Pancreas (tissue), 10 donors: ENCODE results near the gene METTL16. TPM values are rescaled to one million over a fixed set of nuclear protein-coding genes. Genes with fewer than 3 reads are reported as not detected.
A peak's percentile ranks its signal among the peaks of the same experiment; 100 is the strongest.

Source experiments
- ATAC-seq, 4 donors: fragments of 200-7000 bp; cut with Tn5 transposase; one replicate each; pipeline versions ENCODE4 v1.8.0 to v1.9.1; 2020; ENCODE audit warnings: mild to moderate bottlenecking in 4 of 4, moderate library complexity in 4 of 4
- DNase-seq, 6 donors: peaks; one replicate each; pipeline ENCODE4 v3.0.0-alpha.2; 2020
- FAIRE-seq: peaks from 2 replicates; lab custom pipeline; 2012; peaks lifted over from hg19 to GRCh38; lab: Jason Lieb, UNC
- H3K27ac ChIP-seq, 4 donors: fragments of 200-600 bp; sonication (generic); 1 replicate in 3 of 4; 2 replicates in 1 of 4; pipeline versions ENCODE4 v1.5.0 to v1.8.0; 2020
- H3K27me3 ChIP-seq, 4 donors: fragments of 200-600 bp; one replicate each; pipeline ENCODE4 v1.8.0; 2021
- H3K36me3 ChIP-seq, 3 donors: fragments of 200-600 bp; sonication (generic) in 1 of 3; one replicate each; pipeline versions ENCODE4 v1.5.0 to v1.8.0; 2020 to 2021
- H3K4me1 ChIP-seq, 3 donors: fragments of 200-600 bp; one replicate each; pipeline ENCODE4 v1.8.0; 2021
- H3K4me3 ChIP-seq, 4 donors: fragments of 200-600 bp; sonication (generic) in 2 of 4; one replicate each; pipeline versions ENCODE4 v1.5.0 to v1.8.0; 2020 to 2021
- H3K9me3 ChIP-seq, 4 donors: fragments of 200-600 bp; one replicate each; pipeline ENCODE4 v1.8.0; 2021
- WGBS, 2 donors: extraction: QIAGEN DNeasy Blood & Tissue Kit; methylation state at CpG; one replicate each; pipeline ENCODE4 v1.1.7; 2013; 5-methylcytosine and 5-hydroxymethylcytosine counted together
- intact Hi-C, 3 donors: fragments of 100-400 bp; cut with DNase I; formaldehyde crosslinking; loops; one replicate each; pipeline versions ENCODE4 v1.11.1 to v1.14.2; 2022
- polyA plus RNA-seq, 2 donors: library from polyadenylated mRNA; stranded (reverse); fragments of 200-250 nt; gene quantifications; one replicate each; pipeline ENCODE4 v1.2.3, GENCODE V29; 2013
- total RNA-seq, 6 donors: library from RNA; stranded (reverse); fragmentation: NEBNext Ultra II Directional in 4 of 6; extraction: Animal tissue kit (Norgen Biotek cat#: 25700) in 4 of 6; gene quantifications; one replicate each; pipeline versions ENCODE4 v1.2.1 to v1.2.4, GENCODE V29; 2021 to 2023
- TF ChIP-seq, protein P1 (sequence below), 4 donors: fragments of 200-600 bp; sonication (generic) in 3 of 4; IDR thresholded peaks; one replicate each; pipeline versions ENCODE4 v1.5.0 to v1.8.0; 2021; ENCODE audit warnings: antibody characterized with exemption in 4 of 4
- donor health status: healthy with polysubstance abuse.
- donor health status: DM: no; HTN: no; CAD: no; lungs with moderate emphysema.
- donor health status: DM: no; HTN: no; CAD: no.
- donor health status: control.
- donor health status: control.
- donor health status: Bipolar disorder and iron deficiency.
- donor health status: DM: yes; HTN: yes; CAD: no.
- donor health status: DM: no; HTN: no; CAD: no.
- donor health status: DM: no; HTN: no; CAD: no.
- donor health status: DM: yes; HTN: yes; CAD: no.

The METTL16 gene
- total and polyA plus RNA-seq, 8 donors = 9.2 to 19.6 (median 14.4) TPM

DNA sequence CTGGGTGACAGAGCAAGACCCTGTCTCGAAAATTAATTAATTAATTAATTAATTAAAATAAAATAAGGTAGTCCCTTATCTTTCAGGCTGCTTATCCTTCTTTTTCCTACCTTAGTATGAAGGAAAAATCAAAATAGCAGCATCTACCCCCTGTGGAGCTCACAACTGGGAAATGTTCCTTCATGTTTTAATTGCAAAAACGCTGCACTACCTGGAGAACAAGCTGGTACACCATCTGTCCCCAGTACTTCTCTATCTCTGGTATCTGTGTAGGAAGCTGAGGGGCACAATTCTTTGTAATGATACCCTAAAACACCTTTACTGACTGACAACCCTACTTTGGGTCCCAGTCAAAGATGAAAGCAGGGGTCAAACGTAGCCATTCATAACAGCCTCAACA is 55.7 kb downstream of the METTL16 start:
- WGBS, 2 donors = 91 to 96% methylated on average over 3 of the region's 3 CpGs
- intact Hi-C loops = no loop called here
- Histone ChIP-seq H3K36me3 (peaks cover 0 to 5% (median 0%) of the 10 kb centered on the region in 3 donors), H3K27me3 (no peaks in the 10 kb centered on the region), H3K9me3 (no peaks in the 10 kb centered on the region), H3K4me3 (no peak overlapping the region), H3K4me1 (no peaks in the 10 kb centered on the region), H3K27ac (no peak overlapping the region)
- FAIRE-seq (no peak), DNase-seq (no peak), ATAC-seq (no peak)
- TF ChIP-seq, protein P1, sequence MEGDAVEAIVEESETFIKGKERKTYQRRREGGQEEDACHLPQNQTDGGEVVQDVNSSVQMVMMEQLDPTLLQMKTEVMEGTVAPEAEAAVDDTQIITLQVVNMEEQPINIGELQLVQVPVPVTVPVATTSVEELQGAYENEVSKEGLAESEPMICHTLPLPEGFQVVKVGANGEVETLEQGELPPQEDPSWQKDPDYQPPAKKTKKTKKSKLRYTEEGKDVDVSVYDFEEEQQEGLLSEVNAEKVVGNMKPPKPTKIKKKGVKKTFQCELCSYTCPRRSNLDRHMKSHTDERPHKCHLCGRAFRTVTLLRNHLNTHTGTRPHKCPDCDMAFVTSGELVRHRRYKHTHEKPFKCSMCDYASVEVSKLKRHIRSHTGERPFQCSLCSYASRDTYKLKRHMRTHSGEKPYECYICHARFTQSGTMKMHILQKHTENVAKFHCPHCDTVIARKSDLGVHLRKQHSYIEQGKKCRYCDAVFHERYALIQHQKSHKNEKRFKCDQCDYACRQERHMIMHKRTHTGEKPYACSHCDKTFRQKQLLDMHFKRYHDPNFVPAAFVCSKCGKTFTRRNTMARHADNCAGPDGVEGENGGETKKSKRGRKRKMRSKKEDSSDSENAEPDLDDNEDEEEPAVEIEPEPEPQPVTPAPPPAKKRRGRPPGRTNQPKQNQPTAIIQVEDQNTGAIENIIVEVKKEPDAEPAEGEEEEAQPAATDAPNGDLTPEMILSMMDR (IDR thresholded peaks at IDR 0.05) = no peak

DNA sequence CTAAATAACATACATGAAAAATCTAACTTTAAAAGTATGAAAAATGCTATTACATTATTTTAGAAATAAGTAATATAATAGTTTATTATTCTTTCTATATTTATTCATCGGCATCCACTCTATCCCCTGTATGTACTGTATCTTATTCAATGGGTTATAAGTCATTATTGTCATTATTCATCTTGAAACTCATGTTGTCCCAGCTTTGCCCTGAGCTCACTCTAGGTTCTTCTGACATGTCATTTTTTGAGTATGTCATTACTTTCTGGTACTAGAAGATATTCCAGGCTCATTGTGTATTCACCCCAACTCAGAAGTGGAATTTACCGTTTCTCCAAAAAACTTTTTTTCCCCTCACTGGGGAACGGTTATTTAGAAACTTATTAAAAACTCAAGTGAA is 57.8 kb downstream of the METTL16 start:
- no peak for FAIRE-seq
- ATAC-seq = no peak
- TF ChIP-seq, protein P1 (IDR thresholded peaks at IDR 0.05) = no peak

DNA sequence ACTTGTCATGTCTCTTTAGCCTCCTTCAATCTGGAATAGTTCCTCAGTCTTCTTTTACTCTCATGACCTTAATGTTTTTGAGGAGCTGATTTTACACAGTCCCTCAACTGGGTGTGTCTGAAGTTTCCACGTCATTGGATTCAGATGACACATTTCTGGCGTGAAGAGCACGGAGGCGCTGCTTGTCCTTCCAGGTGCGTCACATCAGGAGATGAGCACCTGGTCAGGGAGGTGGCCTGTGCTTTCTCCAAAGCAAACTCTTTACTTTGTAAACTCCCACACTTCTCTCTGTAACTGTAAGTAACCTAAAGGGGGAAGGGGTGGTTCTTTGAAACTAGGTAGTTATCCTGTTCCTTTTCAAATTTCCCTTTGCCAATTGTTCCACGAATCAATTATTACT is 58.4 kb downstream of the METTL16 start:
- Histone ChIP-seq H3K4me1 (peaks cover 0 to 15% (median 7%) of the 10 kb centered on the region in 3 donors), H3K36me3 (peaks cover 0 to 5% (median 0%) of the 10 kb centered on the region in 3 donors), H3K4me3 (no peak overlapping the region), H3K9me3 (no peaks in the 10 kb centered on the region), H3K27ac (no peak overlapping the region), H3K27me3 (no peaks in the 10 kb centered on the region)
- DNase-seq (no peak), ATAC-seq (peak in 1 of 4 donors; percentile 35), FAIRE-seq (no peak)
- intact Hi-C loops = no loop called here
- 74 to 80% methylated on average over 6 of the region's 6 CpGs for WGBS, 2 donors
- TF ChIP-seq, protein P1 (IDR thresholded peaks at IDR 0.05) = no peak

More for the DNA sequence above, 57.8 kb downstream of the METTL16 start:
- Histone ChIP-seq H3K27me3 (no peaks in the 10 kb centered on the region), H3K36me3 (peaks cover 0 to 5% (median 0%) of the 10 kb centered on the region in 3 donors), H3K4me3 (no peak overlapping the region), H3K9me3 (no peaks in the 10 kb centered on the region), H3K4me1 (peaks cover 0 to 15% (median 7%) of the 10 kb centered on the region in 3 donors), H3K27ac (no peak overlapping the region)
- 91 to 95% methylated on average over 3 of the region's 3 CpGs for WGBS, 2 donors
- DNase-seq = no peak
- intact Hi-C loops = no loop called here

DNA sequence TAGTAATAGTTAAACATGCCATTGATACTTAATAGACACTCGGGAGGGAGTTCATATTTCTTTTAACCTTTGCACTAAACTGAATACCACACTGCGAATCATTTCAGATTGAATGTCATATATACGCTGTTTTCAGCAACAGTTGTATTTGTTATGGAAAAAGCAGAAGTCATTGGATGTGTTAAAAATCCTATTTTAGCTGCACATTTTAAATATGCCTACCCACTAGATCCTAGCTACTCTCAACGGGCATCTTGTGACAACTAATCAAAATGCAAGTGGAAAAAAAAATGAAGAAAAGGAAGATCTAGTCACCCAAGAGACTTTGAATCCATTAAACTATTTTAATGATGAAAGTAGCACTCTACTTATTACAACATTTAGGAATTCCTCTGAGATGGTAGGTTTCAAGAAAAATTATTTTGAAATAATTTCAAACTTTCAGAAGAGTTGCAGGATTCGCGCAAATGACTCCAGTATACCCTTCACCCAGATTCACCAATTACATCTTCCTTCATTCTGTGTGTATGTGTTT is 59.4 kb downstream of the METTL16 start:
- no peak for ATAC-seq
- DNase-seq = no peak

More for the DNA sequence above, 59.4 kb downstream of the METTL16 start:
- H3K27me3 ChIP-seq = no peaks in the 10 kb centered on the region
- H3K4me3 ChIP-seq = no peak overlapping the region
- H3K4me1 ChIP-seq = peaks cover 0 to 15% (median 7%) of the 10 kb centered on the region in 3 donors
- intact Hi-C loops = no loop called here
- TF ChIP-seq, protein P1 (IDR thresholded peaks at IDR 0.05) = no peak
- H3K9me3 ChIP-seq = no peaks in the 10 kb centered on the region
- FAIRE-seq = no peak
- no peak overlapping the region for H3K27ac ChIP-seq
- no peaks in the 10 kb centered on the region for H3K36me3 ChIP-seq
- 81 to 83% methylated on average over 6 of the region's 6 CpGs for WGBS, 2 donors
